Medulla oblongata (tissue), 1 donor: ENCODE measurements around the gene KDM4C.

Source experiments
- DNase-seq: peaks from one replicate; pipeline ENCODE4 v3.0.0-alpha.2; 2015; ENCODE audit errors: extremely low spot score

The KDM4C gene

GRCh38 chr9:6904371-6904770 lies 146.6 kb downstream of the KDM4C start:
- DNase-seq = no peak

DNA sequence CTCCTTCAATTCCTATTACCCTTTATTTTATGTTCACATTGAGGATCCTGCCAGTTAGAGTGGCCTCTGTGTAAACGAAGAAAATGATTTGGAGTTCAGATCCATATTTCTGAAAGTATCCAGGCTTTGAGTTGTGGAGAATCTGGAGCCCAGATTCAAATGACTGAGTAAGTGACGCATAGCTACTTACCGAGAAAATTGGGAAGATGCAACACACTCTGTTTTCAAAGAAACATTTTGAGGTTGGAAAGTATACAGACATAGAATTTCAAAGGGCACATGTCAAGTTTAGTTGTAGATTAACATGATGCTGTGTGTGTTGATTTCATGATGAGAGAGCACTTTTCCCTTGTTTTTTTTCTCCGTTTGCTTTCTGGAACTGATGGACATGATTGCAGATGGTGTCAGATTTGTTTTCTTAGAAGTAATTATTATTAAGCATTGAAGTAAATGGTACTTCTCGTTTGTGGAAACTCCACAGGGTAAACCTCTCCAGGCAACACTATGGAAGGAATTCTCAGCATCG lies 148.1 kb downstream of the KDM4C start:
- no peak for DNase-seq

DNA sequence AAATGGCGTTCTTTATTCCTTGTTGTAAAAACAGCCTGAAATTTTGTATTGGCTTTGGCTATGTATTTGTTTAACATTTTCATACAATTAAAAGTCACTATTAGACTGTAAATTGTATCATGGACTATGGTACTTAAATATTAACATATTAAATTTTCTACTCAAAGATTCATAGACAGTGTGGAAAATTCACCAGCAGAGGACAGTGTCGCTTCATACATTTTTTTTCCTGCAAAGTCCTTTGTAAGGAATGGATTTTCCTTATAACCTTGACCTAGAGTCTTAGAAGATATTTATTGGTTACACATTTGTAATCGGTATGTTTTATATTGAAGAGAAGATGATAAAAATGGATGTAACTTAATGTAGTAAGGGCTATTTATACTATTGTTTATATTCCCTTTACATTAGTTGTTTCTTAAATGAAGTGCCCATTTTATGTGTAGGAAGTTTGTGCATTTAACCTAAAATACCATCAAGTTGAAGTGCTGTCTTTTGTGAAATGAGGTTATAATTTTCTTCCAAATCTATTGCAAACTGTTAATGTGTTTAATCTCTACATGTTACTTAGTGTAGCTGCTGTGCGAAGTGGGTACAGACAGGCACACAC lies 150.1 kb downstream of the KDM4C start:
- DNase-seq = peak; percentile 54

GRCh38 chr9:6909181-6909580 lies 151.4 kb downstream of the KDM4C start:
- no peak for DNase-seq

DNA sequence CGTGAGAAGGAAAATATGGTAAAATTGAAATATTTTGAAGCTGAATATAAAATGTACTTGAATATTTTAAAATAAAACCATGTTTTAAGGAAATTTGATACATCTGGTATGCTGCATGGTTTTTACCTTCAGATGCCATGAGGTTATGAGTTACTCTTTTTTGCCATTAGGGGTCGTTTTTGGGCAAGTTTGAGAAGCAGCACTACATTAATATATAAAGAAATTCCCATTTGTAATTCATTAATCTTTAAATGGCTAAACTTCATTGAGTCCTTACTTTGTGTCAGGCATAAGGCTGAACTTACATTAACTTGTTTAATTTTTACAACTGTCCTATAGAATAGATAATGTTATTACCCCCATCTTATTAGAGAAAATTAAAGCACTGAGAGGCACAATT lies 152.3 kb downstream of the KDM4C start:
- DNase-seq = no peak

- DNase-seq = no peak
These were observed 152.7 kb downstream of the KDM4C start for GRCh38 chr9:6910497-6910896.

- DNase-seq = peak; percentile 59
These were observed 154.3 kb downstream of the KDM4C start for GRCh38 chr9:6911901-6912638.

- DNase-seq = no peak
These were observed 157.9 kb downstream of the KDM4C start for GRCh38 chr9:6915635-6916034.

- DNase-seq = no peak
These were observed 159.4 kb downstream of the KDM4C start for GRCh38 chr9:6917162-6917561.

DNA sequence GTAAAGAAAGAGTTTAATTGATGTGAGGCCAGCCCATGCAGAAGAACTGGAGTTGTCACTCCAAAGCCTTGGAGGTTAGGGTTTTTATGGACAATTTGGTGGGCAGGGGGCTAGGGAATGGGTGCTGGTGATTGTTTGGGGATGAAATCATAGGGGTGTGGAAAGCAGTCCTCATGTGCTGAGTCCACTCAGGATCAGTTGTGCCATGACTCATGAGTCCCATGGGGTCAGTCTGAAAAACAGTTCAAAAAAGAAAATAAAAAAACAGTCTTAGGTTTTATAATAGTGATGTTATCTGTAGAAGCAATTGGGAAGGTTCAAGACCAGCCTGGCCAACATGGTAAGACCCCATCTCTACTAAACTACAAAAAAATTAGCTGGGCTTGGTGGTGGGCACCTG lies 162.3 kb downstream of the KDM4C start:
- no peak for DNase-seq

- DNase-seq = no peak
These were observed 163.5 kb downstream of the KDM4C start for GRCh38 chr9:6921315-6921714.

DNA sequence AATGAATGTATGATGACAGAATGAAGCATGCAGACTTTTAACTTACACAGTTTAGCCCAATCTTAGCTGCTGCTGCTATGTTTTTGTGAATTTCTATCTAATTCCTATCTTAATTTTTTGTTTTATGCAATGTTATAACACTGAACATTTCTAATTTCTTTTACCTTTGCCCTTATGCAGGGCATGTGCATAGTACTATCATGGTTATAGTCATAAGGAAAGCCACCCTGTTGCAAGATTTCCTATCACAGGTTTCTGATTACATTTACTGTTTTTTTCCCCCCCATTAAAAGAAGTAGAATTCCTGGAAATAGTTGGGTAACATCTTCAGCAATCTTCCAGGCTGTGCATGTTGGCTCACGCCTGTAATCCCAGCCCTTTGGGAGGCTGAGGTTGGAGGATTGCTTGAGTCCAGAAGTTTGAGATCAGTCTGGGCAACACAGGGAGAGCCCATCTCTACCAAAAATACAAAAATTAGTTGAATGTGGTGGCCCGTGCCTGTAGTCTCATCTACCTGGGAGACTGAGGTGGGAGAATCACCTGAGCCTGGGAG lies 164.4 kb downstream of the KDM4C start:
- DNase-seq = no peak

DNA sequence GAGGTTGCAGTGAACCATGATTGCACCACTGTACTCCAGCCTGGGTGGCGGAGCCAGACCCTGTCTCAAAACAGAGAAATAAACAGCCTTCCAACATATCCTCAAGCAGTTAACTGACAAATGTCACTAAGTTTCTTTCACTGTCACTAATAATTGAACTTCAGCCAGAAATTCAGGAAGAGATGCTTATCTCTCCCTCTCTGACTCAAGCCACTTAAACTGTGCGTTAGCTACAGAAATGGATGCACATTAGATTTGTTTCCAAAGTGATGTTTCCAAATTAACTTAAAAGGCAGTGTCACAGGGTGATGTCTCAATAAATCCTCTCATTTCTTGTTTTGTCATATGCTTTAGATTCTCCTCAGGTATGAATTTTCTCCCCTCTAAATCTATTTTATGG lies 164.9 kb downstream of the KDM4C start:
- DNase-seq = no peak

DNA sequence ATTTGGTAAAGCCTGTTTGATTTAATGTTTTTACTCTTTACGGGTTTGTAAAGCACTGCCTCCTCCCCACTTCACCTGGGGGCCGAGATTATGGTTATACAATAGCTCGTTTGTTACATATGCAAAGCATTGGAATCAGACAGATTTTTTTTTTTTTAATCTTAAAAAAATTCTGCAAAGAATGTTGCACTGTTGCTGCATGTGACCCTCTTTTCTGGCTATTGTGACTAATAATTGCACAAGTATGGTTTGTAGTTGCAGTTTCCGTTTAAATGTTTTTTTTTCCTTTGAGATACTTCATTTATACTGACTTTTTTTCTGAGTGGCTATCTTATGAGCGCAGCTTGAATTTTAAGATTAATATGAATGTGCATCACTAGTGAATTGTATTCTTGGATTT lies 165.3 kb downstream of the KDM4C start:
- DNase-seq = no peak

DNA sequence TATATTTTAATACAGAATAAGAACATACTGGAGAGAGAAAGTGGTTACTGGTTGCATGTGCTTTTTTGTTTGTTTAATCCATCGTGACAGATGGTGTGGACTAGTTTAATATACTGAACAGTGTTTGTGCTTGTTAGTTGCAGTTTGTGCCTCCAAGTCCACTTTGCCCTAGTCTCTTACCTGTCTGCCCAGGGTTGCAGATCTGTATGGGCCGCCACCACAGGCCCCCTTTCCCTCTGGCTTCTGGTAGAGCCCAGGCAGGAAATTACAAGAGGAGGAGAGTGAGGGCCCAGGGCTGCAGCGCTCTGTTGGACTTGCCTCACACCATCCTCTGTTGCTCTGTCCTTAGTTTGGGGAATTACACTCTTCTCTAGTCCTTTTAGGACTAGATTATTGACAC lies 166.4 kb downstream of the KDM4C start:
- DNase-seq = no peak

DNA sequence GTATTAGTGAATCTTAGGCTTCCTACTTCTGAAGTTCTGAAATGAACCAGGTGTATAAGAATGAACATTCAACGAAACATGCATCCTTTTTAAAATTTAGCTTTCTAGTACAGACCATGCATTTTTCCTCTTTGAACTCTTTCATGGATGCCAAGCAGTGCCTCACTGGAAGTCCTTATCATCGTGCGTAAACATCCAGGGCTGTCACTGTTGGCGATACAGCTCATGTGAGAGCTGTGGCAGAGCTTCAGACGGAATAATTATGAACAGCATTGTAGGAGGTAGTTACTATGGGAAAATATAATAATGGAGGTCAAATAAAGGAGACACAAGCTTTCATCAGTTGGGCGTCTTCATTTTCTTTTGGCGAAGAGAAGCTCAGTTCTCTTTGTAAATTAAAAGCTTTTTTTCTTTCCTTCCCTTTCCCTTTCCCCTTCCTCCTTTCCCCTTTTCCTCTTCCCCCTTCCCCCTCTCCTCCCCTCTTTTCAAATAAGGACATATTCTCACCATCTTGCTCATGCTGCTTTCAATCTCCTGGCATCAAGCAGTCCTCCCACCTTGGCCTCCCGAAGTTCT lies 167.3 kb downstream of the KDM4C start:
- peak; percentile 78 for DNase-seq

DNA sequence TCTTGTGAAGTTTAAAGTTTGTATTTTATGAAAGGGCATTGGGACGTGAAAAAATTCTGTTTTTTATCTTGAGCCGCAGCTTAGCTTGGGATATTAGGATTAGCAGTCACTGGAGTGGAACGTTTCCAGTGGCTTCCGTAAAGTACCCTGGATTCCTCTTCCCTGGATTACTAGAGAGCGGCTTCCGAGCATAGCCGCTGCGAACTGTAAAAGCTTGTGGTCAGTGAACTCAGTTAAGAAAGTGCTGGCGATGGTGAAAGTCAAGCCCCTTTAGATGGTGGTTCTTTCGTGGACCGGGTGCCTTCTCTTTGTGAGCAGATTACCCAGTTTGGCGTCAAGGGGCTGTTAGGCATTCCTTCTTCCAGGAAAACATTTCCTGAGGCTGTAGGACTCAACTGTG lies 168.1 kb downstream of the KDM4C start:
- DNase-seq = no peak

DNA sequence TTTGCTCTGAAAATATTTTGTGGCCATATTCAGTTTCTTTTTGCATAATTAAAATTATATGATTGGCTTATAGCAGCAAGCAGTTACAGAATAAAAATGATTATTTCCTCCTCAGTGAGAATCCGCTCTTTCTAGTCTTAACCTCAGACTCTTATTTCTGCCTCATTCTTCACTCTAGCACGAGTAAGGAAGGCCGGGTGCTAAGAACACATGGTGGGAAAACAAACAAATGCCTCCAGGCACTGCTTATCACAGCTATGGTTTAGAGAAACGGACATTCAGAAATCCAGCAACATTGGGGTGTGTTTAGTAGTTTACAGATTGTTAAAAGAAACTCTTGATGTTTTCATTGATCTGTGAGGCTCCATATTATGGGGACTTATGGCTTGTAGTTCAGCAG lies 168.7 kb downstream of the KDM4C start:
- DNase-seq = no peak

DNA sequence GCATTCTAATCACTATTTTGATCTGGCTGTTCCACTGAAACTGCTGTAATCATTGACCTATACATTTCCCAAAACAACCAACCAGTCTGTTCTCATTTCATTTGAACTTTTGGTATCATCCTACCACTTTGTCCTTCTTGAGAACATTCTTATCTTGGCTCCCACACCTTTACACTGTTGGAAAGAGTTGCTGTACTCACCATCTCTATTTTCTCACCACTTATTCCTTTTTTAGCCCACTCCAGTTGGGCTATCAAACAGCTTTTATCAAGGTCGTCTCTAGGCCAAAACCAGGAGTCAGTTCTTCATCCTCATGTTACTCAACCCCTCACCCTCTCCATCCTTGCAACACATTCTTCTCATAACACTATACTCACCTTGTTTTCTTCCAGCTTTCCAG lies 170.1 kb downstream of the KDM4C start:
- no peak for DNase-seq

- no peak for DNase-seq
These were observed 171.1 kb downstream of the KDM4C start for GRCh38 chr9:6928863-6929262.

DNA sequence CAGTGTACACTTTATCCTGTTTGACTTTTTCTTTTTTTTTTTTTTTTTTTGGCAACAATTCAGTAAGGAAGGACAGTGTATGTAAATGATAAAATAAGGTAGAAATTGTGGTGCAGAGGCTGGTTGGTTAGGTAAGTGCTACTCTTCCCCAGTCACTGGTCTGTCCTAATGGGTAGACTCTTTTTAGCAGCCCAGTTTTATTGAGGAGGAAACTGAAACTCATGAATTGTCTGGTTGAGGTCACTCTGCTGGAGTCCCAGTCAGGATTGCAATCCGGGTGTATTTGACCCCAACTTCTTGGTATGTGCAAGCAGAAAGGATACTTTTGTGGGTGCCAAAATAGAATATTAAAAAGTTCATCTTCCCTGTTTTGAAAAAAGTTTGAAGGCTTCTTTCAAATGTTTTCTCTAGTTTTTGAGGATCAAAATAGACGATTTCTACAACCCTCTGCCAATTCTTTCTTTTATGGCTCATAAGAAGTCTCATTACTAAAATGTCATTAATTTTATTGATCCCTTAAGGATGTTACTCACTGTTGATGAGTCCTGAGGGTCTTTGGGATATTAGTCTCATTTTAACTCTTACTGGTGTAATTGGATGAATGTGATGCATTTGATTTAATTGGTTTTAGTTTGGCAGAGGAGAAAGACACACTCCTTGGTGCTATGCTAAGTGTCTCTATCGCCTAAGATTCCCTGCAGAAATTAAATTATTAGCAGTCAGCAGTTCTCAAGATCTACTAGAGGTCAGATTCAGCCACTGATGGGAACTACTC lies 171.9 kb downstream of the KDM4C start:
- DNase-seq = no peak

DNA sequence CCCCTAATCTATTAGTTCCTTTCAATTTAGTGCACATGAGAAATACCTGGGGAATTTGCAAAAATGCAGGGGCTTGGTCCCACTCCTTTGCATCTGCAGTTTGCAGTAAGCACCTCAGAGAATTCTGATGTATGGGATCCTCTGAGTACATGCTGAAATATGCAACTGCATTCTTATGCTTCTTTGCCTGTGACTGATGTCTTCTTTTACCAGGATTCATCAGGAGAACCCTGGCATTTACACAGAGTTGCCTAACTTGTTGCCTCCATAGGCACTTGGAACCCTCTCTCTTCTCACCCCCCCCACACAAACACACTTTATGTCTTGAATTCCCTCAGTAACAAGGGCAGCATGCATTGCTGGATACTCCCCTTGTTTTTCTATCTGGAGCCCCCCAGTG lies 173.1 kb downstream of the KDM4C start:
- no peak for DNase-seq
